Measurements from ENCODE around the gene PRH2.

PRH2 gene

DNA sequence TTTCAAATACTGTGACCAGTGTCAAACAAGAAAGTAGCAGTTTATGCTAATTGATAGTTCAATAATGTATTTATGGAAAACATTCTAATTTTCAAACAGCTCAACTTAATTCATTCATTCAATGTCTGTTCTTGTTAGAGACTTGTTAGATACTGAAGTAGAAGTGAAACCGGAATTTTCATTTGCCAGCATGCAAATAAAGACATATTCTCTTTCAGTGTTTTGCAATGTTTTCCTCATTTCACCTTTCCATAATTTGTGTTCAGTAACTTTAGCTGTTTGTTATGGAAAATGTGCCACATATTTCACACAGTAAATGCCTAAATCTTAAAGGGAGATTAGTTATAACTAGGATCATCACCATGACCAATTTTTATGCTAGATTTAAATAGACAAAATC is 36.4 kb downstream of the PRH2 start:
- H3K27ac ChIP-seq = no peak overlapping the region
- H3K4me1 ChIP-seq (ENCODE audit: low read depth, poor library complexity, severe bottlenecking) = no peaks in the 10 kb centered on the region
- TF ChIP-seq, protein P1, sequence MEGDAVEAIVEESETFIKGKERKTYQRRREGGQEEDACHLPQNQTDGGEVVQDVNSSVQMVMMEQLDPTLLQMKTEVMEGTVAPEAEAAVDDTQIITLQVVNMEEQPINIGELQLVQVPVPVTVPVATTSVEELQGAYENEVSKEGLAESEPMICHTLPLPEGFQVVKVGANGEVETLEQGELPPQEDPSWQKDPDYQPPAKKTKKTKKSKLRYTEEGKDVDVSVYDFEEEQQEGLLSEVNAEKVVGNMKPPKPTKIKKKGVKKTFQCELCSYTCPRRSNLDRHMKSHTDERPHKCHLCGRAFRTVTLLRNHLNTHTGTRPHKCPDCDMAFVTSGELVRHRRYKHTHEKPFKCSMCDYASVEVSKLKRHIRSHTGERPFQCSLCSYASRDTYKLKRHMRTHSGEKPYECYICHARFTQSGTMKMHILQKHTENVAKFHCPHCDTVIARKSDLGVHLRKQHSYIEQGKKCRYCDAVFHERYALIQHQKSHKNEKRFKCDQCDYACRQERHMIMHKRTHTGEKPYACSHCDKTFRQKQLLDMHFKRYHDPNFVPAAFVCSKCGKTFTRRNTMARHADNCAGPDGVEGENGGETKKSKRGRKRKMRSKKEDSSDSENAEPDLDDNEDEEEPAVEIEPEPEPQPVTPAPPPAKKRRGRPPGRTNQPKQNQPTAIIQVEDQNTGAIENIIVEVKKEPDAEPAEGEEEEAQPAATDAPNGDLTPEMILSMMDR (conservative IDR thresholded peaks at IDR 0.05; ENCODE audit: low read depth, low read length) = no peak
- H4K20me1 ChIP-seq (ENCODE audit: insufficient read depth) = no peaks in the 10 kb centered on the region
- H3K4me2 ChIP-seq = no peak overlapping the region
- H3K36me3 ChIP-seq (ENCODE audit: insufficient read depth) = no peaks in the 10 kb centered on the region
- H2AFZ ChIP-seq (ENCODE audit: low read depth) = no peak overlapping the region
- no peak overlapping the region for H3K9ac ChIP-seq
- H3K79me2 ChIP-seq (ENCODE audit: insufficient read depth, low read depth) = no peaks in the 10 kb centered on the region
- H3K27me3 ChIP-seq (ENCODE audit: insufficient read depth, low read depth) = no peaks in the 10 kb centered on the region
- no peak overlapping the region for H3K4me3 ChIP-seq (IDR thresholded peaks at IDR 0.05; ENCODE audit: insufficient read depth, low read depth, low read length)

DNA sequence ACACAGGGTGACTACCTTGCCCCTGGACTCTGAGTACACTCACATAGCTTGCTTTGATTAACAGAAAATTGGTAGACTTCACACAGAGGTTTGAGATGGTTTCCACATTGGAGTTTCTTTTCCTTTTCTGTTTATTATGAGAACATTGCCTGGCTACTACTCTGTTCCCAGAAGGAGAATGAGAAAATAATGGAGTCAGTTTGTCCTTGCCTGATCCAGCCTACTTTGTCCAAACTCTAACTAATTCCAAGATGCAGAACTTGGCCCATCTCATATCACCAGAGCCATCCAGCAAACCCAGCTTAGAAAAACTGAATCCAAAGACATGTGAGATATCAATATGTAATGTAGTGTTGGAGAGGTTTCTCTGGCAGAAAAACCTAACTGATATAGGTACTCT is 37.3 kb downstream of the PRH2 start:
- TF ChIP-seq, protein P1 (conservative IDR thresholded peaks at IDR 0.05; ENCODE audit: low read depth, low read length) = no peak
- Histone ChIP-seq H2AFZ (ENCODE audit: low read depth) (no peak overlapping the region), H4K20me1 (ENCODE audit: insufficient read depth) (no peaks in the 10 kb centered on the region), H3K27ac (no peak overlapping the region), H3K4me3 (IDR thresholded peaks at IDR 0.05; ENCODE audit: insufficient read depth, low read depth, low read length) (no peak overlapping the region), H3K9ac (no peak overlapping the region), H3K79me2 (ENCODE audit: insufficient read depth, low read depth) (no peaks in the 10 kb centered on the region), H3K36me3 (ENCODE audit: insufficient read depth) (no peaks in the 10 kb centered on the region), H3K27me3 (ENCODE audit: insufficient read depth, low read depth) (no peaks in the 10 kb centered on the region), H3K4me1 (ENCODE audit: low read depth, poor library complexity, severe bottlenecking) (no peaks in the 10 kb centered on the region), H3K4me2 (no peak overlapping the region)

DNA sequence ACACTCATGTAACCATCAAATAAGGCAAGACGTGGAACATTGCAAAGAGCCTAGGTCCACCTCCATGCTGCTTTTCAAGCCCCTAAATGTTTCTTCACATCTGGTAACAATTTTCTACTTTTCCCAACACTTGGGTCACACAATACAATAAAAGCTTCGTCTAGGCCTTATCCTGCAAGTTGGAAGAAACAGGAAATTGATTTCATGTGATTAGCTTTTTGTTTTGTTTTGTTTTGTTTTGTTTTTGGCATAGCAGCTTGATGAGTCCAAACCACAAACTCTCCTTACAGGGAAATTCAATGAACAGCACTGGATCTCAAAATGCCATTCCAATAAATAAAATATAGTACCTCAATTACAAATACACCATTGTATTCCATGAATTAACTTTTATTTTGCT is 38.4 kb downstream of the PRH2 start:
- Histone ChIP-seq H3K27me3 (ENCODE audit: insufficient read depth, low read depth) (no peaks in the 10 kb centered on the region), H3K4me3 (IDR thresholded peaks at IDR 0.05; ENCODE audit: insufficient read depth, low read depth, low read length) (no peak overlapping the region), H2AFZ (ENCODE audit: low read depth) (no peak overlapping the region), H3K4me1 (ENCODE audit: low read depth, poor library complexity, severe bottlenecking) (no peaks in the 10 kb centered on the region), H4K20me1 (ENCODE audit: insufficient read depth) (no peaks in the 10 kb centered on the region), H3K9ac (no peak overlapping the region), H3K4me2 (no peak overlapping the region), H3K36me3 (ENCODE audit: insufficient read depth) (no peaks in the 10 kb centered on the region), H3K27ac (no peak overlapping the region), H3K79me2 (ENCODE audit: insufficient read depth, low read depth) (no peaks in the 10 kb centered on the region)
- TF ChIP-seq, protein P1 (conservative IDR thresholded peaks at IDR 0.05; ENCODE audit: low read depth, low read length) = no peak

GRCh38 chr12:10968765-10969456 is 39.9 kb downstream of the PRH2 start:
- TF ChIP-seq, protein P1 (conservative IDR thresholded peaks at IDR 0.05; ENCODE audit: low read depth, low read length) = no peak
- H2AFZ ChIP-seq (ENCODE audit: low read depth) = no peak overlapping the region
- no peaks in the 10 kb centered on the region for H3K4me1 ChIP-seq (ENCODE audit: low read depth, poor library complexity, severe bottlenecking)
- no peaks in the 10 kb centered on the region for H3K36me3 ChIP-seq (ENCODE audit: insufficient read depth)
- H3K27me3 ChIP-seq (ENCODE audit: insufficient read depth, low read depth) = no peaks in the 10 kb centered on the region
- no peaks in the 10 kb centered on the region for H4K20me1 ChIP-seq (ENCODE audit: insufficient read depth)
- no peaks in the 10 kb centered on the region for H3K79me2 ChIP-seq (ENCODE audit: insufficient read depth, low read depth)
- no peak overlapping the region for H3K4me2 ChIP-seq
- H3K9ac ChIP-seq = no peak overlapping the region
- H3K27ac ChIP-seq = no peak overlapping the region
- H3K4me3 ChIP-seq (IDR thresholded peaks at IDR 0.05; ENCODE audit: insufficient read depth, low read depth, low read length) = no peak overlapping the region
